Tibial nerve (tissue), 3 donors: Measurements from ENCODE around the gene IZUMO4.

Experiments
- CTCF ChIP-seq, 5 experiments: fragments of 200-600 bp in 3 of 5; fragments of 450-650 bp in 2 of 5; sonication (generic) in 3 of 5; IDR thresholded peaks; one replicate each; pipeline ENCODE4 v1.5.1; 2016 to 2019; ENCODE audit warnings: antibody characterized with exemption in 5 of 5, mild to moderate bottlenecking in 3 of 5, moderate library complexity in 2 of 5
- POLR2A ChIP-seq, 2 donors: fragments of 450-650 bp; IDR thresholded peaks; one replicate each; pipeline ENCODE4 v1.6.1; 2017; ENCODE audit warnings: antibody characterized with exemption in 2 of 2, mild to moderate bottlenecking in 2 of 2, moderate library complexity in 2 of 2

DNA sequence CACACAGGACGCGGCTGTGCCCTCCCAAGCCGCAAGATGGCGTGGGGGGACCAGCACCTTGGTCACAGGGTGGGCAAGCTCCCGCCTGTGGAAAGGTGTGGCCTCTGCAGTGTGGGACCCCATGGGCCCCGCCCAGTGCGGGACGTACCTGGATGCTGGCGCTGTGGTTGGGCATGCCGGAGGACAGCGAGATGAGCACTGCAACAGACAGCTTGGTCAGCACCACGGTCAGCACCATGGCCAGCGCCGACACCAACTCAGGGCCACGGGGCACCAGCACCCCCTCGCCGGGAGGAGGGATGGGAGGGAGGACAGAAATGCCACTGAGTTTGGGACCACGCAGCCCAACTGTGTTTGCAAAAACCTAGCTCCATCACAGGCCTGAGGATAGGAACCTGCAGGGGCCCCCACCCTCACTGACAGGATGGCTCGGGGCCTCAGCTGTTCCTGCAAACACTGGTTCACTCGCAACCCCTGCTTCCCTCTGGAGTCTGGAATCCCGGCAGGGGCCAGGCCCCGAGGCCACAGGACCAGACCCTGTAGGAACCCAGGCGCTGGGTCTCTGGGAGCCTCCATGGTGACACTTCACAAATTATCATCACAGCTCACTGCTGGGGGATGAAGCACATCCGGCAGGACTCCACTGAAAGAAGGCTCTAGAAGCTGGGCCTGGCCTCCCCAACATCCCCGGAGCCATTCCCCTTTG, 27.1 kb downstream of the IZUMO4 start:
- TF ChIP-seq CTCF (IDR thresholded peaks at IDR 0.05) = no peak
- TF ChIP-seq POLR2A (IDR thresholded peaks at IDR 0.05) = no peak
